PC-9 (cell line): Measurements from ENCODE around the gene NUDT16L1.
"Not testable (repeated sequence)": the region's sequence is repeated elsewhere in the genome, so short reads cannot be mapped to it uniquely, and the experiment has no call there.

ENCODE experiments used
- EZH2 ChIP-seq: fragments of 200-600 bp; sonication (generic); IDR thresholded peaks from 2 replicates; pipeline ENCODE4 v1.8.0; 2017; ENCODE audit warnings: antibody characterized with exemption, low read depth
- TF ChIP-seq, protein P1 (sequence below): fragments of 200-600 bp; sonication (generic); conservative IDR thresholded peaks from 2 replicates; pipeline ENCODE4 v1.6.1; 2017; ENCODE audit warnings: mixed run types, antibody characterized with exemption, mild to moderate bottlenecking, moderate library complexity

DNA sequence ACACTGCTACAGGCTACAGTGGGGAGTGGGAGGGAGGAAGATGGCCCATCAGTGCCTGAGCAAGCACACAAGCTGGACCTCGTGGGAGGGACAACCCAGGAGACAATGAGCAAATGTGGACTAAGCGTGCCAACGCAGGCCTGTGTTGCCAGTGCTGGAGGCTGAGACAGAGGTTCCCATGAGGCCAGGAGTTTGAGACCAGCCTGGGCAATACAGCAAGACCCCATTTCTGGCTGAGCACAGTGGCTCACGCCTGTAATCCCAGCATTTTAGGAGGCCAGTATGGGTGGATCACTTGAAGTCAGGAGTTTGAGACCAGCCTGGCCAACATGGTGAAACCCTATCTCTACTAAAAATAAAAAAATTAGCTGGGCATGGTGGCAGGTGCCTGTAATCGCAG, 45.0 kb downstream of the NUDT16L1 start:
- TF ChIP-seq, protein P1, sequence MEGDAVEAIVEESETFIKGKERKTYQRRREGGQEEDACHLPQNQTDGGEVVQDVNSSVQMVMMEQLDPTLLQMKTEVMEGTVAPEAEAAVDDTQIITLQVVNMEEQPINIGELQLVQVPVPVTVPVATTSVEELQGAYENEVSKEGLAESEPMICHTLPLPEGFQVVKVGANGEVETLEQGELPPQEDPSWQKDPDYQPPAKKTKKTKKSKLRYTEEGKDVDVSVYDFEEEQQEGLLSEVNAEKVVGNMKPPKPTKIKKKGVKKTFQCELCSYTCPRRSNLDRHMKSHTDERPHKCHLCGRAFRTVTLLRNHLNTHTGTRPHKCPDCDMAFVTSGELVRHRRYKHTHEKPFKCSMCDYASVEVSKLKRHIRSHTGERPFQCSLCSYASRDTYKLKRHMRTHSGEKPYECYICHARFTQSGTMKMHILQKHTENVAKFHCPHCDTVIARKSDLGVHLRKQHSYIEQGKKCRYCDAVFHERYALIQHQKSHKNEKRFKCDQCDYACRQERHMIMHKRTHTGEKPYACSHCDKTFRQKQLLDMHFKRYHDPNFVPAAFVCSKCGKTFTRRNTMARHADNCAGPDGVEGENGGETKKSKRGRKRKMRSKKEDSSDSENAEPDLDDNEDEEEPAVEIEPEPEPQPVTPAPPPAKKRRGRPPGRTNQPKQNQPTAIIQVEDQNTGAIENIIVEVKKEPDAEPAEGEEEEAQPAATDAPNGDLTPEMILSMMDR: not testable (repeated sequence)
- not testable (repeated sequence) for TF ChIP-seq EZH2
